Astrocyte of the spinal cord (primary cell): Measurements from ENCODE around the gene WWOX.
A peak's percentile ranks its signal among the peaks of the same experiment; 100 is the strongest.

Source experiments
- DNase-seq: peaks from one replicate; pipeline ENCODE4 v3.0.0; 2011; ENCODE audit warnings: low read depth, low spot score
- H3K4me3 ChIP-seq: 2 replicates; pipeline ENCODE4 v1.5.1; 2011; ENCODE audit warnings: low read depth, mild to moderate bottlenecking, low read length, moderate library complexity
- CTCF ChIP-seq: IDR thresholded peaks from 2 replicates; pipeline ENCODE4 v1.5.1; 2012; ENCODE audit warnings: low read depth, mild to moderate bottlenecking, low read length, inconsistent platforms
- in situ Hi-C: cut with HindIII; loops from 2 replicates; pipeline ENCODE4 v1.10.0; 2017; ENCODE audit warnings: low sequenced_read_pairs

WWOX gene

DNA sequence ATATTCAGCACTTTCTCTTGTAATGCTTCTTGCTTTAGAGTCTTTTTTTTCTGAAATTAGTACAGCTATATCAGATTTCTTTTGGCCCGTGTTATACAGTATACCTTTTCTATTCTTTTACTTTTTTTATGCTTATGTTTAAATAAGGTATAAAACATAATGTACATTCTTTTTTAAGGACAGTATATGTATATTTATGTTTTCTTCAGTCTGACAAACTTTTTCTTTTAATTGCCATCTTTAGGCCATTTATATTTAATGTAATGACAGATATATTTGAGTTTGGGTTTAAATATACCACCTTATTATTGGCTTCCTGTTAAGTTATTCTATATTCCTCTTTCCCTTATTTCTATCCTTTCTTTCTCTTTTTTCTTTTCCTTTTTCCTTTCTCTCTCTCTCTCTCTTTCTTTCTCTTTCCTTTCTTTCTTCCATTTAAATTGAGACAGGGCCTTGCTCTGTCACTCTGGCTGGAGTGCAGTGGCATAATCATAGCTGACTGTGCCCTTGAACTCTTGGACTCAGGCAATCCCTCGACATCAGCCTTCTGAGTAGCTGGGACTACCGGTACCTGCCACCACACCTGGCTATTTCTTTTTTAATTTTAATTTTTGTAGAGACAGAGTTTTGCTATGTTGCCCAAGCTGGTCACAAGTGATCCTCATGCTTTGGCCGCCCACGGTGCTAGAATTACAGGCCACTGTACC, 61.7 kb downstream of the WWOX start:
- H3K4me3 ChIP-seq = no peak overlapping the region
- no peak for TF ChIP-seq CTCF
- in situ Hi-C loops = no loop called here
- DNase-seq = no peak

DNA sequence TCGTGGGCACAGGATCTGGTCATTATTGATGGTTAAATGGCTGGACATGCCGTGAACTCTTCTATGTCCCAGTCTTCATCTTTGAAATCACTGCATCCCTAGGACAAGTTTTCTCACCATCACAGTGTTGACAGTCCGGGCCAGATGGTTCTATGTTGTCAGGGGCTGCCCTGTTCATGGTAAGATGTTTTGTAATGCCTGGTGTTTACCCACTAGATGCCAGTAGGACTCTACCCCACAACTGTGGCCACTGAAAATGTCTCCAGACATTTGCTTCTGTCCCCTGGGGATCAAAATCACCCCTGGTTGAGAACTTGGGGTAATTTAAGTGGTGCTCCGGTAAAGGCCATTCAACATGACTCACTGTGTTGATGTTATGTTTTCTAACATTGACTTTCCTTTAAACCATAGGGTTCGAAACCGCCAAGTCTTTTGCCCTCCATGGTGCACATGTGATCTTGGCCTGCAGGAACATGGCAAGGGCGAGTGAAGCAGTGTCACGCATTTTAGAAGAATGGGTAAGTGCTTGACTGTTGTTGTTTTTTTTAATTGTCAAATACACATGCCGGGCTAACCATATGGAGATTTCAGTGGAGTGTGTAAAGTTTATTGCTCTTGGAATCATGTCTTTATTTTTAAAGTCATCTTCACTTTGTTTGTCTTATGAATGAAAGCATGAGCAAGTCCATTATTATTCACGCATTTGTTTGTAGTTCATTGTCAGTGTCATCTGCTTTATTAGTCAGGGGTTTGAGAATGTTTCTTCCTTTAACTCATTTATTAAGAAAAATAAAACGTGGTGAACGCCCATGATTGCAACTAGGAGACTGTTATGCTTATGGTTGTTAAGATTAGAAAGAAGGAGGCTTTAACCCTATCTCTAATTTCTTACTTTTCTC, 64.6 kb downstream of the WWOX start:
- TF ChIP-seq CTCF = peak; percentile 5
- no peak overlapping the region for H3K4me3 ChIP-seq
- in situ Hi-C loops = no loop called here
- DNase-seq = peak; percentile 57

DNA sequence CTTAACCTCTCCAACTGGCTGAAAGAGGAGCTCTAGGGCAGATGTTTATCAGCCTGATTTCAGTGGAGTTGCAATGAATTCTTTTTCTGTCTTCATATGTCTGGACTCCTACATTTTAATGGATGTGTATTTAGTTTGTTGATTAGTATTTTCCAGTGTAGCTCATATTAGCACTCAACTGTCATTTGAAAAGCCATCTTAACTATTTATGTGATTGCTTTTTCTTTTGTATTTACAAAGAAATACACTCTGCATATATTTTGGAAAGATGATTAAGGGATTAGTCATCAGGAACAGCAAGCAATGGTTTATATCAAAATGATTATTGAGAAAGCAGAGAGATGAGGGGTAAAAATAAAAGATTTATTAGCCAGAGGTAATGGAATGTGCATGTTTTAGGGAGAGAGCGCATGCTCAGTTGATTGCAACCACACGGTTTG, 71.1 kb downstream of the WWOX start:
- no peak for TF ChIP-seq CTCF
- DNase-seq = no peak
- H3K4me3 ChIP-seq = no peak overlapping the region
- in situ Hi-C loops = no loop called here

- DNase-seq = peak; percentile 9
Observed at GRCh38 chr16:78175287-78175686, 75.8 kb downstream of the WWOX start.

GRCh38 chr16:78176435-78176834, 77.0 kb downstream of the WWOX start:
- no peak overlapping the region for H3K4me3 ChIP-seq
- in situ Hi-C loops = no loop called here
- no peak for DNase-seq
- no peak for TF ChIP-seq CTCF

More at GRCh38 chr16:78175287-78175686, 75.8 kb downstream of the WWOX start:
- TF ChIP-seq CTCF = no peak
- H3K4me3 ChIP-seq = no peak overlapping the region
- in situ Hi-C loops = no loop called here

DNA sequence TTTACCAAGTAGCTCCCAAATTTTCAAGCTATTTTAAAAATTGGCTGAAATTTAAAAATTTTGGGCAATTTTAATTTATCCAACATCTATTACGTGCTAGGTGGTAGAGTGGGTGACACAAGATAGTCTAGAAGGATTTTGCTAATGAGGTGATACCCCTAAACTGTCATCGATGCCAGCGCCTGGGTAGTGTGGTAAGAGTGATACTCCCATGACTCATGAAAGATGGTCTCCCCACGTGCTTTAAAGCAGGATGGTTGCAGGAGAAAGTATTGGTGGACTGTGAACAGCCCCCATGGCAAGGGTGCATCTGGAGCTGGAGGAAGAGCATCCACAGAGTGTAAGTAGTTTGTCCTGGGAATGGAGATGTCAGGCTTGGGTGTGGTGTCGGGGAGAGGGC, 77.8 kb downstream of the WWOX start:
- in situ Hi-C loops = no loop called here
- no peak for TF ChIP-seq CTCF
- H3K4me3 ChIP-seq = no peak overlapping the region
- DNase-seq = no peak
